HL-60 (cell line): Measurements from ENCODE around the gene SRSF9.

ENCODE experiments used
- CTCF ChIP-seq: IDR thresholded peaks from one replicate; pipeline ENCODE4 v1.5.1; 2011; ENCODE audit warnings: low read length, control low read depth, inconsistent platforms; ENCODE audit not compliant: insufficient read depth
- POLR2AphosphoS5 ChIP-seq: IDR thresholded peaks from 2 replicates; pipeline ENCODE4 v1.6.1; 2012; ENCODE audit warnings: low read depth
- SPI1 ChIP-seq: IDR thresholded peaks from 2 replicates; pipeline ENCODE4 v1.6.1; 2012; ENCODE audit warnings: low read depth, mild to moderate bottlenecking, borderline replicate concordance

DNA sequence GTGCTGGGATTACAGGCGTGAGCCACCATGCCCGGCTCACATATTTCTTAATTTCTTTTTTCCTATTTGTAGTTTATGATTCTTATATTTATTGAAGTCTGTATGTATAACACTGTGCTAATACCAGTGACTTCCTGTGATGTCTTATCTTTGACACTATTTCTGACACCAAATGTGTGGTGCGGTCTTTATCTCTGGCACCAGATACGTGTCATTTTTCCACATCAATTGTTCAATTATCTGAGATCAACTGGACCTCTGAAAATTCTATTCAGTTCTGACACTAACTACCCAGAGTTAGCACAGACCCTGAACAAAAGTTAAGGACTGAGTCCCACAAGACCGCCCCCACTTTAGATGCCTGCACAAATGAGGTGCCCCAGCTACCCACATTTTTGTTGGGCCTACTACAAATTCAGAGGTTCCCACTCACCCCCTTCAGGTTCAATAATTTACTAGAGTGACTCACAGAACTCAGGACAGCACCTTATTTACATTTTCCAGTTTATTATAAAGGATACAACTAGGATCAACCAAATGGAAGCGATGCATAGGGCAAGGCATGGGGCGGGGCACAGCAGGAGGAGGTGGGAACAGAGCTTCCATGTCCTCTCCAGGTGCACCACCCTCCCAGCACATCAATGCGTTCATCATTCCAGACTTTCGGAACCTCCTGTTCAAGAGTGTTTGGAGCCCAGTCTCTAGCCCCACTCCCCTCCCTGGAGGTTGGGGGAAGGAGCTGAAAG, 11.6 kb upstream of the SRSF9 start:
- TF ChIP-seq CTCF (no peak), SPI1 (no peak), POLR2AphosphoS5 (no peak)
